HL-60 (cell line): ENCODE measurements around the gene CTNNA1.

Experiments
- GABPA ChIP-seq: IDR thresholded peaks from 2 replicates; pipeline ENCODE4 v1.6.1; 2012; ENCODE audit warnings: low read depth
- POLR2AphosphoS5 ChIP-seq: IDR thresholded peaks from 2 replicates; pipeline ENCODE4 v1.6.1; 2012; ENCODE audit warnings: low read depth
- TF ChIP-seq, protein P1 (sequence below): IDR thresholded peaks from one replicate; pipeline ENCODE4 v1.5.1; 2011; ENCODE audit warnings: low read length, control low read depth, inconsistent platforms; ENCODE audit not compliant: insufficient read depth

GRCh38 chr5:138867011-138867410 is 113.8 kb downstream of the CTNNA1 start:
- TF ChIP-seq, protein P1, sequence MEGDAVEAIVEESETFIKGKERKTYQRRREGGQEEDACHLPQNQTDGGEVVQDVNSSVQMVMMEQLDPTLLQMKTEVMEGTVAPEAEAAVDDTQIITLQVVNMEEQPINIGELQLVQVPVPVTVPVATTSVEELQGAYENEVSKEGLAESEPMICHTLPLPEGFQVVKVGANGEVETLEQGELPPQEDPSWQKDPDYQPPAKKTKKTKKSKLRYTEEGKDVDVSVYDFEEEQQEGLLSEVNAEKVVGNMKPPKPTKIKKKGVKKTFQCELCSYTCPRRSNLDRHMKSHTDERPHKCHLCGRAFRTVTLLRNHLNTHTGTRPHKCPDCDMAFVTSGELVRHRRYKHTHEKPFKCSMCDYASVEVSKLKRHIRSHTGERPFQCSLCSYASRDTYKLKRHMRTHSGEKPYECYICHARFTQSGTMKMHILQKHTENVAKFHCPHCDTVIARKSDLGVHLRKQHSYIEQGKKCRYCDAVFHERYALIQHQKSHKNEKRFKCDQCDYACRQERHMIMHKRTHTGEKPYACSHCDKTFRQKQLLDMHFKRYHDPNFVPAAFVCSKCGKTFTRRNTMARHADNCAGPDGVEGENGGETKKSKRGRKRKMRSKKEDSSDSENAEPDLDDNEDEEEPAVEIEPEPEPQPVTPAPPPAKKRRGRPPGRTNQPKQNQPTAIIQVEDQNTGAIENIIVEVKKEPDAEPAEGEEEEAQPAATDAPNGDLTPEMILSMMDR: no peak
- TF ChIP-seq POLR2AphosphoS5: no peak
- no peak for TF ChIP-seq GABPA
